Neural crest cell (in vitro differentiated cells): ENCODE data around the gene RTL10. TPM values are rescaled to one million over a fixed set of nuclear protein-coding genes. Genes with fewer than 3 reads are reported as not detected.
"Not testable (repeated sequence)": the region's sequence is repeated elsewhere in the genome, so short reads cannot be mapped to it uniquely, and the experiment has no call there.

ENCODE experiments used
- DNase-seq: peaks from one replicate; pipeline ENCODE4 v3.0.0; 2021; ENCODE audit warnings: low read depth, mixed read lengths, low spot score
- H3K27ac Mint-ChIP-seq: one replicate; pipeline ENCODE4 v1.8.0; 2021; ENCODE audit warnings: mild to moderate bottlenecking, mixed read lengths; ENCODE audit not compliant: unreplicated experiment
- H3K27me3 Mint-ChIP-seq: 2 replicates; pipeline ENCODE4 v1.8.0; 2021; ENCODE audit warnings: low read depth, mild to moderate bottlenecking, mixed read lengths
- H3K36me3 Mint-ChIP-seq: 2 replicates; pipeline ENCODE4 v1.8.0; 2021; ENCODE audit warnings: low read depth, mild to moderate bottlenecking, mixed read lengths
- H3K4me1 Mint-ChIP-seq: 2 replicates; pipeline ENCODE4 v1.8.0; 2021; ENCODE audit warnings: mixed read lengths
- H3K4me3 Mint-ChIP-seq: one replicate; pipeline ENCODE4 v1.8.0; 2021; ENCODE audit warnings: mild to moderate bottlenecking, mixed read lengths
- H3K9me3 Mint-ChIP-seq: 2 replicates; pipeline ENCODE4 v1.8.0; 2021; ENCODE audit warnings: mixed read lengths
- total RNA-seq: library from RNA; stranded (reverse); gene quantifications from 2 replicates; pipeline ENCODE4 v1.2.1, GENCODE V29; 2021
- TF ChIP-seq, protein P1 (sequence below): fragments of 200-600 bp; sonication (generic); conservative IDR thresholded peaks from 2 replicates; pipeline ENCODE4 v1.5.0; 2021; ENCODE audit warnings: antibody characterized with exemption, mild to moderate bottlenecking

Gene RTL10
- total RNA-seq, 1 donor from 2014 or later, result 28.1 TPM

DNA sequence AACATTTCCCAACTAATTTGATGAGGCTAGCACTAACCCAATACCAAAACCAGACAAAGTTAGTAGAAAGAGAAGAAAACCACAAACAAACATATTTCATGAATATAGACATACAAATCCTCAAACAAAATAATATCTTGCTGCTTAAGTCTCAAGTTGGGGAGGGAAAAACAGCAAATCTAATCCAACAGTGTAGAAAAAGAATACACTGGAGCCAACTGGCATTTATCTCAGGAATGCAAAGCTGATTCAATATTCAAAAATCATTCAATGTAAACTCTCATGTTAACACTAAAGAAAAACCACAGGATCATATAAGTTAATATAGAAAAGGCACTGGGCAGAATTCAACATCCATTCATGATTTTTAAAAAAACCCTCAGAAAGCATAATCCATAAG, 18.2 kb downstream of the RTL10 start:
- Mint-ChIP-seq H3K36me3 (no peaks in the 10 kb centered on the region), H3K4me3 (no peak overlapping the region), H3K27me3 (no peaks in the 10 kb centered on the region), H3K9me3 (no peaks in the 10 kb centered on the region), H3K27ac (no peak overlapping the region), H3K4me1 (no peaks in the 10 kb centered on the region)
- DNase-seq, result no peak
- TF ChIP-seq, protein P1, sequence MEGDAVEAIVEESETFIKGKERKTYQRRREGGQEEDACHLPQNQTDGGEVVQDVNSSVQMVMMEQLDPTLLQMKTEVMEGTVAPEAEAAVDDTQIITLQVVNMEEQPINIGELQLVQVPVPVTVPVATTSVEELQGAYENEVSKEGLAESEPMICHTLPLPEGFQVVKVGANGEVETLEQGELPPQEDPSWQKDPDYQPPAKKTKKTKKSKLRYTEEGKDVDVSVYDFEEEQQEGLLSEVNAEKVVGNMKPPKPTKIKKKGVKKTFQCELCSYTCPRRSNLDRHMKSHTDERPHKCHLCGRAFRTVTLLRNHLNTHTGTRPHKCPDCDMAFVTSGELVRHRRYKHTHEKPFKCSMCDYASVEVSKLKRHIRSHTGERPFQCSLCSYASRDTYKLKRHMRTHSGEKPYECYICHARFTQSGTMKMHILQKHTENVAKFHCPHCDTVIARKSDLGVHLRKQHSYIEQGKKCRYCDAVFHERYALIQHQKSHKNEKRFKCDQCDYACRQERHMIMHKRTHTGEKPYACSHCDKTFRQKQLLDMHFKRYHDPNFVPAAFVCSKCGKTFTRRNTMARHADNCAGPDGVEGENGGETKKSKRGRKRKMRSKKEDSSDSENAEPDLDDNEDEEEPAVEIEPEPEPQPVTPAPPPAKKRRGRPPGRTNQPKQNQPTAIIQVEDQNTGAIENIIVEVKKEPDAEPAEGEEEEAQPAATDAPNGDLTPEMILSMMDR, result no peak

DNA sequence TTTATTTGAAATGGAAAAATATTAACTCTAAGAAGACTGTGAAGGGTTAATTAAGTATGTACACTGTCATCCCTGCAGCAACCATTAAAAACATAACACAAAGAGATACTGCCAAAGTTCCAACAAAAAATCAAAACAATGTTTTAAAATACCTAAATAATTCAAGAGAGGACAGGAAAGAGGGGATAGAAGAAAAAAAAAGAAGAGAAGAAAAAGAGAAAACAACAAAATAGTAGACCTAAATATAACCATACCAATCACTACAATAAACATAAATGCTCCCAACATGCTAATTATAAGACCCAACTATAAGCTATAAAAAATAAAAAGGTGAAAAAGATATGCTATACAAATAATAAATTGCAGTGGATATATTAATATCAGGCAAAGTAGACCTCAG, 20.1 kb downstream of the RTL10 start:
- Mint-ChIP-seq H3K4me3 (no peak overlapping the region), H3K27ac (no peak overlapping the region), H3K4me1 (no peaks in the 10 kb centered on the region), H3K27me3 (no peaks in the 10 kb centered on the region), H3K36me3 (no peaks in the 10 kb centered on the region), H3K9me3 (no peaks in the 10 kb centered on the region)
- DNase-seq, result no peak
- TF ChIP-seq, protein P1, result no peak

DNA sequence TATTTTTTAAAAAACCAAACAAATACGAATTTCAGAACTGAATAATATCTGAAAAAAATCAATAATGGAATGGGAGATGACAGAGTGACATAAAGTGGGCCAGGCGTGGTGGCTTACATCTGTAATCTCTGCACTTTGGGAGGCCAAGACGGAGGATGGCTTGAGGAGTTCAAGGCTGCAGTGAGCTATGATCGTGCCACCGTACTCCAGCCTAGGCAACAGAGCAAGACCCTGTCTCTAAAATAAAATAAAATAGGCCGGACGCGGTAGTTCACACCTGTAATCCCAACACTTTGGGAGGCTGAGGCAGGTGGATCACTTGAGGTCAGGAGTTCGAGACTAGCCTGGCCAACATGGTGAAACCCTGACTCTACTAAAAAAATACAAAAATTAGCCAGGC, 21.3 kb downstream of the RTL10 start:
- H3K27me3 Mint-ChIP-seq, result not testable (repeated sequence)

DNA sequence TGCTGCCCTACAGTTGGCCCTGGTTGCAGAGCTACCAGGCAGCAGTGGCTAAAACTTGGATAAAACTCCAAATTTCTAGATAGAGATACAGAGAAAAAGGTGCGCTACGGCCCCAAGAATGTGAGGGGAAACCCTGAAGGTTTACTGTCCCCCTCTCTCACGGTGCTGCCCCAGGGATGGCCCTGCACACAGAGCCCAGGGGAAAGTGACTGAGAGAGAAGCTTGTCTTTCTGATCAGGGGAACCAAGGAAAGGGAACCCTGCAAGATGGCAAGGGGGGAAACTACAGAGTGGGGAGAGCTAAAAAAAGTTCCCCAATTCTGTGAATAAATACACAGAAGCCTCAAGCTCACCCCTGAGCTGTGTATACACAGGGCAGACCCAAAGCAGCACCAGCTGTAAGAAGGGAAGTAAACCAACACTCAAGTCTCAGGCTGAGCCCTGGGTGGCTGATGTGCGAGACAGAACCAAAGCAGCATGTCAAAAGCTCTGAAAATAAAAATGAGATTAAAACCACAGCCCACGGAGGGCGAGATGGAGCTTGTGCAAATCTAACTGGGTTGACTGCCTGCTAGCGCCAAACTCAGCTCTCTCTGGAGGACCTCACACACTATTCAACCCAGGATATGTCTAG, 22.1 kb downstream of the RTL10 start:
- Mint-ChIP-seq H3K27me3 (no peaks in the 10 kb centered on the region), H3K4me1 (no peaks in the 10 kb centered on the region), H3K9me3 (no peaks in the 10 kb centered on the region), H3K4me3 (no peak overlapping the region), H3K27ac (no peak overlapping the region), H3K36me3 (no peaks in the 10 kb centered on the region)
- TF ChIP-seq, protein P1, result no peak
- DNase-seq, result no peak

More for the DNA sequence above, 21.3 kb downstream of the RTL10 start:
- H3K9me3 Mint-ChIP-seq, DNase-seq, H3K36me3 Mint-ChIP-seq, H3K27ac Mint-ChIP-seq, H3K4me3 Mint-ChIP-seq, H3K4me1 Mint-ChIP-seq: not testable (repeated sequence)

DNA sequence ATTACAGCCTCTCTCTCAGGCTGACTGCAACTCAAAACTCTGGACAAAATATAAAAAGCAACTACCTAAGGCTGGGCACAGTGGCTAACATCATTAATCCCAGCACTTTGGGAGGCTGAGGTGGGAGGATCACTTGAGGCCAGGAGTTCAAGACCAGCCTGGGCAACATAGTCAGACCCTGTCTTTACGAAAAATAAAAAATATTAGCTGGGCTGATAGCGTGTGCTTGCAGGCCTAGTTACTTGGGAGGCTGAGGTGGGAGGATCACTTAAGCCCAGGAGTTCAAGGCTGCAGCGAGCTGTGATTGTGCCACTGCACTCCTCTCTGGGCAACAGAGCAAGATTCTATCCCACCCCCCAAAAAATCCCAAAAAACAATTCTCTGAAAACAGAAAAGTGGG, 22.7 kb downstream of the RTL10 start:
- not testable (repeated sequence) for DNase-seq, H3K36me3 Mint-ChIP-seq, H3K27ac Mint-ChIP-seq

DNA sequence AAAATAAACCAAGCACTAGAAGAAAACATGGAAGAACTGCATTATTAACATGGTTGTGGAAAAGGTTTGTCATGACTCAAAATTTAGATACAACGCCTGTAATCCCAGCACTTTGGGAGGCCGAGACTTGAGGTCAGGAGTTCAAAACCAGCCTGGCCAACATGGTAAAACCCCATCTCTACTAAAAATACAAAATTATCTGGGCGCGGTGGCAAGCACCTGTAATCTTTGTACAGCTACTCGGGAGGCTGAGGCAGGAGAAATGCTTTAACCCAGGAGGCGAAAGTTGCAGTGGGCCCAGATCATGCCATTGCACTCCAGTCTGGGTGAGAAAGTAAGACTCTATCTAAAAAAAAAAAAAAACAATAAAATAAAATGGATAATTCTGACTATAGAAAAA, 23.7 kb downstream of the RTL10 start:
- no peak for DNase-seq
- no peak overlapping the region for H3K4me3 Mint-ChIP-seq
- no peaks in the 10 kb centered on the region for H3K4me1 Mint-ChIP-seq
- H3K36me3 Mint-ChIP-seq, result no peaks in the 10 kb centered on the region
- TF ChIP-seq, protein P1, result no peak
- H3K27me3 Mint-ChIP-seq, result no peaks in the 10 kb centered on the region
- no peak overlapping the region for H3K27ac Mint-ChIP-seq
- no peaks in the 10 kb centered on the region for H3K9me3 Mint-ChIP-seq

More for the DNA sequence above, 22.7 kb downstream of the RTL10 start:
- not testable (repeated sequence) for H3K9me3 Mint-ChIP-seq, H3K27me3 Mint-ChIP-seq, H3K4me1 Mint-ChIP-seq, H3K4me3 Mint-ChIP-seq

DNA sequence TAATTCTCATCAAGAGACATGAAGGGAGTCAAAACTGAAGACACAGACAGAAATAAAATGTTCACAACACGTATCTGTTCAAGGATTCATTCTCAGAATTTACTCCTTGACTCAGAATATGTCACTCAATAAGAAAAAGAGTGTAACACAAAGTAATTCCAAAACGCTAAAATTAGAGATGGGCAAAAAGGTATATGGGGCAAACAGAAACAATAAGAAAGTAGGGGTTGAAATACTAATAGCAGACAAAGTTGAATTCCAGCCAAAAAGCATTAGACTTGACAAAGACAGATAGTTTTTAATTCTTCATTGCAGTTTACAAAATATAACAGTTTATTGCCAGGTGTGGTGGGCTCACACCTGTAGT, 26.7 kb downstream of the RTL10 start:
- Mint-ChIP-seq H3K9me3 (no peaks in the 10 kb centered on the region), H3K4me1 (peaks cover 4% of the 10 kb centered on the region), H3K4me3 (no peak overlapping the region), H3K36me3 (no peaks in the 10 kb centered on the region), H3K27ac (no peak overlapping the region), H3K27me3 (no peaks in the 10 kb centered on the region)
- no peak for DNase-seq
- TF ChIP-seq, protein P1, result no peak
